Activated T-helper 2 cell treated with anti-CD3 and anti-CD28 coated beads, Interferon-gamma antibody, Interleukin-2, Interleukin-4, amounts not matched to agents 10 μg/mL and 5 μg/mL and 100 μg/mL, durations not matched to agents 14 hours and 24 hours and 36 hours (primary cell): ENCODE results near the gene AGBL3. TPM values are rescaled to one million over a fixed set of nuclear protein-coding genes. Genes with fewer than 3 reads are reported as not detected.
A peak's percentile ranks its signal among the peaks of the same experiment; 100 is the strongest.

Experiments
- DNase-seq: peaks from one replicate; pipeline ENCODE4 v3.0.0; 2021; ENCODE audit warnings: low spot score
- H3K27ac Mint-ChIP-seq: one replicate; pipeline ENCODE4 v1.8.0; 2021; ENCODE audit warnings: mixed read lengths
- H3K27me3 Mint-ChIP-seq: one replicate; pipeline ENCODE4 v1.8.0; 2021; ENCODE audit warnings: low read depth, mixed read lengths
- H3K36me3 Mint-ChIP-seq: one replicate; pipeline ENCODE4 v1.8.0; 2021; ENCODE audit warnings: low read depth, mixed read lengths
- H3K4me1 Mint-ChIP-seq: one replicate; pipeline ENCODE4 v1.8.0; 2021; ENCODE audit warnings: low read depth, mixed read lengths
- H3K4me3 Mint-ChIP-seq: one replicate; pipeline ENCODE4 v1.8.0; 2021; ENCODE audit warnings: low read depth, mild to moderate bottlenecking, moderate library complexity, mixed read lengths
- H3K9me3 Mint-ChIP-seq: one replicate; pipeline ENCODE4 v1.8.0; 2021; ENCODE audit warnings: mixed read lengths
- intact Hi-C: fragments of 100-400 bp; cut with micrococcal nuclease; formaldehyde crosslinking; loops from one replicate; pipeline ENCODE4 v1.15.1; 2023
- total RNA-seq: library from RNA; stranded (reverse); gene quantifications from 2 replicates; pipeline ENCODE4 v1.2.3, GENCODE V29; 2022

The AGBL3 gene
- total RNA-seq, 1 donor from 2014 or later: 3.9 TPM

DNA sequence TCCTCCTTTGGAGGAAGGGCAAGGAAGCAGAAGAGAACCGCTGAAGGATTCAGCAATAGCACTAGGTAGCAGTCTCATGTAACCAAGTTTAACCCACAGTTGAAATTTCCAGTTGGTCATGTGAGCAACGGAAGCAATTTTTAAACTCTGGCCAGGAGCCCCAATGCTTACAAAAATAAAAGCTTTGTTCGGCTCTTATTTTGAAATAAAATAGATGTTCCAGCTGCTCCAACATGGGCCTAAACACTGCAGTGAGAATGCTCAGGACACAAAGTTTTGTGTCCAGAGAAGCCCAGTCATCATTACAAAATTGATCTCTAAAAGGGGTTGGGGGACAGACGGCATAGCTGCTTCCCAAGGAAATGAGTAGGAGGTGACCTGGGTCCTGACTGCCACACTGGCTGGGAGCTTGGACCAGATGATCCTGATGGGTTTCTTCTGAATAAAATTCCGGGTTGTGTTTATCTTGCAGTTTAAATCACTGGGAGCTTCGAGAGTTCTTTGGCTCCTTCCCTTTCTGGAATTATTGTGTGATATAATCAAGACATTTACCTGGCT lies 161.1 kb downstream of the AGBL3 start:
- intact Hi-C loops: loop anchor here (5.0 kb wide), 4 partner anchors 365 to 515 kb away; partner anchors contain the start of genes BPGM and CNOT4
- DNase-seq: no peak
- Mint-ChIP-seq H3K4me1 (peaks cover 60% of the 10 kb centered on the region), H3K4me3 (peak overlapping the region; percentile 86), H3K9me3 (no peaks in the 10 kb centered on the region), H3K27me3 (no peaks in the 10 kb centered on the region), H3K36me3 (peaks cover 22% of the 10 kb centered on the region), H3K27ac (peak overlapping the region; percentile 97)

DNA sequence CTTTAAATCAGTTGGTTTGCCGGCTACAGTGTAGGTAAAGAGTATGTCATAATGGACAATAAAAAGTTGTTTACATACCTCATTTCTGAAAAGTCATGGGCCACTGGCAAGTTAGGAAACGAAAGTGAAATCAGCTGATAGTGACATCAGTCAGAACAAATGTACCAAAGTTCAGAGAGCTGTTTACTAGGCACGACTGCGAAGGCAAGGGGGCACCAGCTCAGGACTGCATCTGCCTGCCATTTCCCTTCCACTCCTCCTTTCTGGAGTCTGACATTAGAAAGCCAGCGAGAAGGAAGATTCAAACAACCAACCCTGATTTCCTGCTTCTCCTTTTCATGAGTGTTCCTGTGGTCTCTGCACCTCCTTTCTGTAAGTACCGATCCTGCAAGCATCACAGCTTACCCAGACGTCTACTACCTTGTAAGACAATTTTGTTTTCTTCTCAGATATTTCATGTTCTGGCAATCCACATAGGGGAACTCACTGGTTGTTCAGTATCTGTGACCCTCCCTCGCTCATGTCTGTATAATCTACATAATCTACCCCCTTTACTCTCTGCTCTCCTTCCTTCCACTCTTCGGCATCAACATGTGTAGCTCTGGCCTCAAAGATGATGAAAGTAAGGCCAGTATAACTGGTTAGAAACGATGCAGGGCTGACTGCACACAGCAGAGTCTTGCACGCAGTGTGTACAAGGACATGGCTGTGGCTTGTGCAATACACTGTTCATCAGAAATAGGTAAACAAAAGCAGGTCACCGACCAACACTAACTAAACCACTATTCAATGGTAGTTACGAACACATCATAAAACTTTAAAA lies 161.8 kb downstream of the AGBL3 start, which contains the start of gene TMEM140:
Gene TMEM140 (plus strand): TSS at position 174 of the 823 bp plus-strand sequence. CDS start 16,370 bp downstream, outside the sequence.
- Mint-ChIP-seq H3K4me1 (peaks cover 65% of the 10 kb centered on the region), H3K36me3 (peaks cover 29% of the 10 kb centered on the region), H3K9me3 (peaks cover 5% of the 10 kb centered on the region)

DNA sequence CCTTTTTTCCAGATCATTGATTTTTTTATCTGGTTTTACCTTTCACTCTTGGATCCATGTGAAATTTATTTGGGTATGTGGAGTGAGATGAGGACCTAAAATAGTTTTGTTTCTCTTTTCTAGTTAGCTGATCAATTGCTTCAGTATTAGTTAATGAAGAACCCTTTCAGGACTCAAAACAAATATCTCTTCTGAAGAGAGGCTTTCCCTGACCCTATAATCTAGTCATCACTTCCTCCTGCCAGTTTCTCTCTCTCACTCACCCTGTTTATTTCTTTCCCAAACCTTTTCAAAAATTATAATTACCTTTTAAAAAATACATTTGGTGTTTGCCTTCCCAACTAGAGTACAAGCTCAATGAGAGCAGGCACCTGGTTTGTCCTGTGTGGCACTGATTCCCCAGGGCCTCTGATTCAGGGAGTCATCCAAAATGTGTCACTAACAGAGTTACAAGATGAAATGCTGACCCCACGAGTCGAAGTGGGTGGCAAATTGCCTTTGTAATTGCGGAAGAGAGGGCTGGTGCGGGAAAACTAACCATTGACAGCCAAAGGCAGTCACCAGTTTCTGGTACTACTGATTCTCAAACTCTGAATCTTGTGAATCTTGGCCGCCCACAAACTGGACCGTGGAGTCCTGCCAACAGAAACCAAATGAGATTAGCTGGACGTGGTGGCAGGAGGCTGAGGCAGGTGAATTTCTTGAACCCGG lies 163.9 kb downstream of the AGBL3 start:
- peak overlapping the region; percentile 13 for H3K27ac Mint-ChIP-seq
- intact Hi-C loops: no loop called here
- H3K9me3 Mint-ChIP-seq: peaks cover 24% of the 10 kb centered on the region
- peaks cover 75% of the 10 kb centered on the region for H3K4me1 Mint-ChIP-seq
- no peak for DNase-seq
- H3K36me3 Mint-ChIP-seq: peaks cover 51% of the 10 kb centered on the region
- H3K4me3 Mint-ChIP-seq: peak overlapping the region; percentile 86
- no peaks in the 10 kb centered on the region for H3K27me3 Mint-ChIP-seq

More for the DNA sequence above, 161.8 kb downstream of the AGBL3 start, which contains the start of gene TMEM140:
- intact Hi-C loops: loop anchor here (1.0 to 5.0 kb wide), 7 partner anchors 22 to 516 kb away; partner anchors contain the start of genes AGBL3, BPGM, CNOT4 and CYREN
- peak; percentile 63 for DNase-seq
- peak within 1 kb of the TSS; percentile 86 for H3K4me3 Mint-ChIP-seq
- no peaks in the 10 kb centered on the region for H3K27me3 Mint-ChIP-seq
- peak within 1 kb of the TSS; percentile 97 for H3K27ac Mint-ChIP-seq

DNA sequence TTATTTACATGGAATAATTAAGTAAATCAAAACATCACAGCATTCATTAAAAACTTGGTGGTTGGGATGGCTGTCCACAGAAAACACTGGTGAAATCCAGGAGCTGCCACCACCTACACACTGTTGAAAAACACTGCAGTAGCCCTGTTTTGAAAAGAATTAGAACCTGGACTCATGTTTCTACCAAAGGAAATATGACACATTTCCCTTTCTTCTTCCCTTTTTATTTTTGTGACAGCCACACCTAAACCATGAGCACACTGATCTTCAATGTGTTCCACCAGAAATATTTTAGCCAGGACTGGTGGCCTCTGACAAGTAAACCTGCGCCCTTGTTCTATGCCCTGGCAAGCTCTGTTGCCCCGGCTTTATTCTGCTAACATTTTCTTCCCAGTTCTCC lies 164.8 kb downstream of the AGBL3 start:
- intact Hi-C loops: no loop called here
- peak overlapping the region; percentile 44 for H3K27ac Mint-ChIP-seq
- no peak for DNase-seq
- peaks cover 60% of the 10 kb centered on the region for H3K36me3 Mint-ChIP-seq
- no peaks in the 10 kb centered on the region for H3K27me3 Mint-ChIP-seq
- peak overlapping the region; percentile 61 for H3K4me3 Mint-ChIP-seq
- peaks cover 33% of the 10 kb centered on the region for H3K9me3 Mint-ChIP-seq
- peaks cover 68% of the 10 kb centered on the region for H3K4me1 Mint-ChIP-seq

DNA sequence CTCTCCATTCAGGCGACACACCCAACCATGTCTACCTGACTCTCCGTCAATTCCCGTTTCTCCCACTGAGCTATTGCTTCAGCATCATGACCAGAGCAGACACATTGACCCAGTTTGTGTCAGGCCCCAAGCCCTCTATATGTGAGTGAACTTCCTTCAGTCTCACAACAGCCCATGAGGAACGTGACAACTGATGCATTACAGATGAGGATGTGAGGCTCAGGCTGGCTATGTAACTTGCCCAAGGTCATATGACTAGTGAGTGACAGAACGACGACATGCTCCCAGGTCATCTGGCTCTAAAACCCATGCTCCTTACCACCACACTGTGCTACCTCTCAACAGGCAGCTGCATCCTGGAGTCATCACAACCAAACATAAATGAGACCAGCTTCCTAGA lies 165.2 kb downstream of the AGBL3 start:
- Mint-ChIP-seq H3K9me3 (peaks cover 37% of the 10 kb centered on the region), H3K27ac (peak overlapping the region; percentile 44), H3K27me3 (no peaks in the 10 kb centered on the region), H3K4me1 (peaks cover 64% of the 10 kb centered on the region), H3K36me3 (peaks cover 64% of the 10 kb centered on the region), H3K4me3 (peak overlapping the region; percentile 61)
- intact Hi-C loops: no loop called here
- no peak for DNase-seq

DNA sequence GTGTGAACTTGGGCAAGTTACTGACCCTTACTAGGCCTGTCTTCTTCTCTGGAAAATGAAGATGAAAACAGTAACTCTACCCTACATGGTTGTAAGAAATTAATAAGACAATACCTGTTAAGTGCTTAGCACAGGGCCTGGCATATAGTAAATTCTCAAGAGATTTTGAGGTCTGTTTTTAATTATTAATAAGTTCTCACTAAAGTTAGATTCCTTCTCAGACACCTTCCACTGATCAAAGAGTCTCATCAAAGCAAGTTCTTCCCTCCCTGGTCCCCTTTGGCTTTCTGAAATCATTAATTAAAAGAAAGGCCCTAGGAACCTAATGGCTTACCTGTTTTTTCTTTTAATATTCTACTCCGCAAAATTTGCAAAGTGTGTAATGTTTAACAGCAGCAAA lies 166.1 kb downstream of the AGBL3 start:
- H3K27ac Mint-ChIP-seq: no peak overlapping the region
- H3K36me3 Mint-ChIP-seq: peaks cover 73% of the 10 kb centered on the region
- intact Hi-C loops: no loop called here
- peaks cover 59% of the 10 kb centered on the region for H3K4me1 Mint-ChIP-seq
- no peak for DNase-seq
- no peaks in the 10 kb centered on the region for H3K27me3 Mint-ChIP-seq
- H3K9me3 Mint-ChIP-seq: peaks cover 46% of the 10 kb centered on the region
- H3K4me3 Mint-ChIP-seq: no peak overlapping the region

DNA sequence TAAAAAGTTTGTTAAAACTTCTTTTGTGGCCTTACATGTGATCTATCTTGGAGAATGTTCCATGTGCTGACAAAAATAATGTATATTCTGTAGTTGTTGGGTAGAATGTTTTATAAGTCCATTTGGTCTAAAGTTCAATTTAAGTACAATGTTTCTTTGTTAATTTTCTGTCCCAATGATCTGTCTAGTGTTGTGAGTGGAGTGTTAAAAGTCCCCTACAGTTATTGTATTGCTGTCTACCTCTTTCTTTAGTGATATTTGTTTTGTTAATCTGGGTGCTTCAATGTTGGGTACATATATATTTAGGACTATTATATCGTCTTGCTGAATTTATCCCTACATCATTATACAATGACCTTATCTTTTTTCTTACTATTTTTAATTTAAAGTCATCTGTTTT lies 168.4 kb downstream of the AGBL3 start:
- H3K36me3 Mint-ChIP-seq: peaks cover 93% of the 10 kb centered on the region
- intact Hi-C loops: no loop called here
- H3K4me3 Mint-ChIP-seq: no peak overlapping the region
- no peak for DNase-seq
- peaks cover 52% of the 10 kb centered on the region for H3K9me3 Mint-ChIP-seq
- no peak overlapping the region for H3K27ac Mint-ChIP-seq
- no peaks in the 10 kb centered on the region for H3K27me3 Mint-ChIP-seq
- peaks cover 45% of the 10 kb centered on the region for H3K4me1 Mint-ChIP-seq

DNA sequence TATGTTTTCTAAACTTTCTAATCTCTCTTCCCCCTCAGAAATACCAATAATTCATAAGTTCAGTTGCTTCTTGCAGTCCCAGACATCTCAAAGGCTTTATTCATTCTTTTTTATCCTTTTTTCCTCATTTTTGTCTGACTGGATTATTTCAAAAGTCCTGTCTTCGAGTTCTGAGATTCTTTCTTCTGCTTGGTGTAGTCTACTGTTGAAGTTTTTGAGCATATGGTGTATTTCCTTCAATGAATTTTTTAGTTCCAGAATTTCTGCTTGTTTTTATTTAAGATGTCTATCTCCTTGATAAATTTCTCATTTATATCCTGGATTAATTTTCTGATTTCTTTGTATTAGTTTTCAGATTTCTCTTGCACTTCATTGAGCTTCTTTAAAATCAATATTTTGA lies 170.0 kb downstream of the AGBL3 start:
- H3K9me3 Mint-ChIP-seq: peaks cover 60% of the 10 kb centered on the region
- peaks cover 42% of the 10 kb centered on the region for H3K4me1 Mint-ChIP-seq
- intact Hi-C loops: no loop called here
- H3K4me3 Mint-ChIP-seq: no peak overlapping the region
- peaks cover 96% of the 10 kb centered on the region for H3K36me3 Mint-ChIP-seq
- H3K27me3 Mint-ChIP-seq: no peaks in the 10 kb centered on the region
- no peak overlapping the region for H3K27ac Mint-ChIP-seq
- no peak for DNase-seq

DNA sequence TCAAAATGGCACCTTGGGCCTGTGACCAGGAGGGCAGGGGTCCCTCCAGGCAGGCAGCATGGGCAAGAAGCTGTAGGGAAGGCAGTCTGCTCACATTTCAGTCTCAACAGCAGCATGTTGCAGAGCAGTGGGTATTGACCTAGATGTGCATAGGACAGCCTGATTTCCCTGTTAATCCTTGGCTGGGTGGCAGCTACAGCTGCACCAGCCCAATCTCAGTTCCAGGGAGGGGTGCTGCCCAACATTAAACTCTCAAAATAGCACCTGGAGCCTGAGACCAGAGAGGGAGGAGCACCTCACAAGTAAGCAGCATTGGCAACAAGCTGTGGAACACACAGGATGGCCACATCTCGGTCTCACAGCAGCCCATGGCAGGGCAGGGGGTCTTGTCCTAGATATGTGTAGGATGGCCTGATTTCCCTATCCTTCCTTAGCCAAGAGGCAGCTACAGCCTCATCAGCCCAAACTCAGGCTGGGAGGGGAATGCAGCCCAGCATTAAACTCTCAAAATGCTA lies 171.9 kb downstream of the AGBL3 start:
- Mint-ChIP-seq H3K27me3 (no peaks in the 10 kb centered on the region), H3K4me1 (peaks cover 34% of the 10 kb centered on the region), H3K4me3 (no peak overlapping the region), H3K9me3 (peaks cover 70% of the 10 kb centered on the region), H3K36me3 (peaks cover 96% of the 10 kb centered on the region), H3K27ac (no peak overlapping the region)
- intact Hi-C loops: no loop called here
- no peak for DNase-seq

DNA sequence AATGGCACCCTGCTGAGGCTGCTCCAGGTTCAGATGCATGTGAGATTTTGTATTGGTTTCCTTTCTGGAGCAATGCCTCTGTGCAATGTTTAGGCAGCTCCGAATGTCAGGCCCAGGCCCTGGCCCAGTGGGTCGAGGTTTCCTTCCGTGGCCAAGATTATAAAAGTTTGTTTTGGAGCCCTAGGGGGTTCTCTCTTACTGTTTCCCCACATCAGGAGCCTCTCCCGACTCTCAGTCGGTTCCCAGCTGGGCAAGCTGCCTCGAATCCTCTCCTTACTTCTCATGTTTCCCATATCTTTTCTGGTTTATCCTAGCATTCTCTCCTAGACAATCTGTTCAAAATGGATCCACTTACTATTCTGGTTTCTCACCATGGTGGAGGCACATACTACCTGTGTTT lies 172.6 kb downstream of the AGBL3 start:
- H3K36me3 Mint-ChIP-seq: peaks cover 91% of the 10 kb centered on the region
- intact Hi-C loops: no loop called here
- H3K27me3 Mint-ChIP-seq: no peaks in the 10 kb centered on the region
- DNase-seq: no peak
- no peak overlapping the region for H3K27ac Mint-ChIP-seq
- H3K4me1 Mint-ChIP-seq: peaks cover 30% of the 10 kb centered on the region
- H3K4me3 Mint-ChIP-seq: no peak overlapping the region
- H3K9me3 Mint-ChIP-seq: peaks cover 66% of the 10 kb centered on the region

DNA sequence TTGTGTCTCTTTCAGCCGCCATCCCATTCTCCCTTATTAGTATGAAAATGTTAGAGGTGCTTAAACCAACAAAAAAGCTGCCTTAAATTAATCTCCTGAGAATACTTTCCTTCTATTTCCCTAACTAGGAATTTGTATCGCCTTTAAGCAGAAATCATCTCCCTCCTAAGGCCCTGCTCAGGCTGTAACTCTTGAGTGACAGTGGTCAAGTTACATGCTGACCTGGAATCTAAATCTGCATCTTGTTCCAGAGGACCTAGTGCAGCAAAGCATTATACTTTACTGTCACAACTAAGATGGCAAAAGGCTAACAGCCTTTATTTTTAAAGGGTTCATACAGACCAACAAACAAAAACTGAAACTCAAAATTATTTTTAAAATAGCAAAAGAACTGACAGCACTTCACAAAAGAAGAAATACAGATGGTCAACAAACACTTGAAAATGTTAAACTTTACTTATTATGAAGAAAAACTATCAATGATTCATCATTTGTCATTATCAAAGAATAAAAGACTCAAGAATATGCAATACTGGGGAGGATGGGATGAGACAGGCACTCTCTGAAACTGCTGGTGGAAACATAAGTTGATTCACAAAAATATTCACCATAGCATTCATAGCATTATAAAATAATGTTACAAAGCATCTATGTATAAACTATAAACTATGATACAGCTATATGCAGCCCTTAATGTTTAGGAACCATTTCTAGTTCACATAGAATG lies 173.2 kb downstream of the AGBL3 start:
- Mint-ChIP-seq H3K36me3 (peaks cover 91% of the 10 kb centered on the region), H3K27ac (peak overlapping the region; percentile 45), H3K4me3 (no peak overlapping the region), H3K4me1 (peaks cover 24% of the 10 kb centered on the region), H3K9me3 (peaks cover 59% of the 10 kb centered on the region), H3K27me3 (no peaks in the 10 kb centered on the region)
- DNase-seq: no peak
- intact Hi-C loops: no loop called here
